GM12891 (cell line): Measurements from ENCODE around the gene ARHGEF4.

Experiments
- PAX5 ChIP-seq: IDR thresholded peaks from 2 replicates; pipeline ENCODE4 v1.6.1; 2011; ENCODE audit warnings: low read length, moderate library complexity, mild to moderate bottlenecking; ENCODE audit not compliant: insufficient read depth, severe bottlenecking
- POLR2A ChIP-seq: IDR thresholded peaks from 2 replicates; pipeline ENCODE4 v1.6.1; 2011; ENCODE audit warnings: low read depth, low read length, control low read depth
- POLR2AphosphoS5 ChIP-seq: IDR thresholded peaks from 2 replicates; pipeline ENCODE4 v1.6.1; 2011; ENCODE audit warnings: low read depth, low read length, control low read depth
- POU2F2 ChIP-seq: IDR thresholded peaks from 2 replicates; pipeline ENCODE4 v1.6.1; 2011; ENCODE audit warnings: low read depth, mild to moderate bottlenecking, control low read depth, low read length, moderate library complexity
- SPI1 ChIP-seq: IDR thresholded peaks from 2 replicates; pipeline ENCODE4 v1.6.1; 2011; ENCODE audit warnings: low read depth, low read length, control low read depth
- TAF1 ChIP-seq: IDR thresholded peaks from 2 replicates; pipeline ENCODE4 v1.6.1; 2011; ENCODE audit warnings: low read depth, low read length, control low read depth

- TF ChIP-seq PAX5, result no peak
- no peak for TF ChIP-seq POLR2A
- TF ChIP-seq TAF1, result no peak
- no peak for TF ChIP-seq POLR2AphosphoS5
- TF ChIP-seq POU2F2, result no peak
- TF ChIP-seq SPI1, result no peak
These were observed 2.5 kb downstream of the ARHGEF4 start for GRCh38 chr2:130839011-130839780.
